CD4-positive, alpha-beta T cell (primary cell): ENCODE data around the gene STARD8. TPM values are rescaled to one million over a fixed set of nuclear protein-coding genes. Genes with fewer than 3 reads are reported as not detected.
"Not testable (repeated sequence)": the region's sequence is repeated elsewhere in the genome, so short reads cannot be mapped to it uniquely, and the experiment has no call there.

Experiments used
- ATAC-seq: fragments of 200-7000 bp; cut with Tn5 transposase; one replicate; pipeline ENCODE4 v1.10.0; 2022; ENCODE audit warnings: mild to moderate bottlenecking; ENCODE audit not compliant: poor library complexity
- CTCF ChIA-PET: fragments of 350-600 bp; sonication (Branson Sonifier 250); formaldehyde crosslinking; loops from one replicate; lab custom pipeline; 2021; ENCODE audit warnings: antibody characterized with exemption, inconsistent platforms; lab: Charles Lee
- POLR2A ChIA-PET: fragments of 350-600 bp; sonication (Branson Sonifier 250); formaldehyde crosslinking; loops from one replicate; lab custom pipeline; 2021; ENCODE audit warnings: antibody characterized with exemption, inconsistent platforms; lab: Charles Lee
- DNase-seq, 14 experiments: peaks; one replicate each; pipeline ENCODE4 v3.0.0-alpha.2; 2013 to 2020; ENCODE audit warnings: mixed read lengths in 2 of 14
- H3K27ac ChIP-seq, 2 donors: one replicate each; pipeline versions ENCODE4 v1.5.1 to v1.7.0; 2013; ENCODE audit warnings: low read length in 2 of 2, low read depth in 1 of 2, mild to moderate bottlenecking in 1 of 2
- H3K27me3 ChIP-seq, 2 experiments: 1 replicate in 1 of 2; 2 replicates in 1 of 2; pipeline versions ENCODE4 v1.6.1 to v1.7.0; 2013; ENCODE audit warnings: low read length in 2 of 2, control low read depth in 1 of 2, mild to moderate bottlenecking in 1 of 2, moderate library complexity in 1 of 2; ENCODE audit not compliant: insufficient read depth in 2 of 2, control insufficient read depth in 1 of 2
- H3K36me3 ChIP-seq: one replicate; pipeline ENCODE4 v1.6.1; 2013; ENCODE audit warnings: low read length, control low read depth; ENCODE audit not compliant: insufficient read depth
- H3K4me1 ChIP-seq: one replicate; pipeline ENCODE4 v1.6.1; 2013; ENCODE audit warnings: low read length, control low read depth; ENCODE audit not compliant: insufficient read depth
- H3K4me3 ChIP-seq: one replicate; pipeline ENCODE4 v1.5.1; 2013; ENCODE audit warnings: mild to moderate bottlenecking, low read length, moderate library complexity
- H3K9me3 ChIP-seq, 2 experiments: 1 replicate in 1 of 2; 2 replicates in 1 of 2; pipeline versions ENCODE4 v1.6.1 to v1.7.0; 2013; ENCODE audit warnings: low read length in 2 of 2, mild to moderate bottlenecking in 2 of 2, control low read depth in 1 of 2, moderate library complexity in 1 of 2; ENCODE audit not compliant: control insufficient read depth in 1 of 2, insufficient read depth in 1 of 2
- H3K27ac Mint-ChIP-seq: one replicate; pipeline ENCODE4 v1.8.0; 2020; ENCODE audit warnings: mixed read lengths
- H3K27me3 Mint-ChIP-seq: one replicate; pipeline ENCODE4 v1.8.0; 2021; ENCODE audit warnings: mixed read lengths
- H3K36me3 Mint-ChIP-seq: one replicate; pipeline ENCODE4 v1.8.0; 2021; ENCODE audit warnings: low read depth, mixed read lengths
- H3K4me1 Mint-ChIP-seq: one replicate; pipeline ENCODE4 v1.8.0; 2021; ENCODE audit warnings: low read depth, mixed read lengths
- H3K4me3 Mint-ChIP-seq: one replicate; pipeline ENCODE4 v1.8.0; 2020; ENCODE audit warnings: mild to moderate bottlenecking, mixed read lengths
- H3K9me3 Mint-ChIP-seq: one replicate; pipeline ENCODE4 v1.8.0; 2020; ENCODE audit warnings: mixed read lengths
- intact Hi-C, 2 experiments: fragments of 100-400 bp; cut with DNase I in 1 of 2; cut with micrococcal nuclease in 1 of 2; formaldehyde crosslinking; loops; one replicate each; pipeline versions ENCODE4 v1.15.1 to v1.9.0; 2023 to 2025; cut with DNase I, micrococcal nuclease
- total RNA-seq, 174 experiments: library from RNA in 2 of 174; stranded (reverse) in 2 of 174; gene quantifications; one replicate each; pipeline ENCODE4 v1.2.3 and lab custom pipeline; 2021 to 2026
- TF ChIP-seq, protein P1 (sequence below): fragments of 200-600 bp; IDR thresholded peaks from one replicate; pipeline ENCODE4 v1.8.0; 2022; ENCODE audit warnings: antibody characterized with exemption, mild to moderate bottlenecking

STARD8 gene
- total RNA-seq, 2 experiments from 2014 or later = 0.22 to 0.25 TPM

DNA sequence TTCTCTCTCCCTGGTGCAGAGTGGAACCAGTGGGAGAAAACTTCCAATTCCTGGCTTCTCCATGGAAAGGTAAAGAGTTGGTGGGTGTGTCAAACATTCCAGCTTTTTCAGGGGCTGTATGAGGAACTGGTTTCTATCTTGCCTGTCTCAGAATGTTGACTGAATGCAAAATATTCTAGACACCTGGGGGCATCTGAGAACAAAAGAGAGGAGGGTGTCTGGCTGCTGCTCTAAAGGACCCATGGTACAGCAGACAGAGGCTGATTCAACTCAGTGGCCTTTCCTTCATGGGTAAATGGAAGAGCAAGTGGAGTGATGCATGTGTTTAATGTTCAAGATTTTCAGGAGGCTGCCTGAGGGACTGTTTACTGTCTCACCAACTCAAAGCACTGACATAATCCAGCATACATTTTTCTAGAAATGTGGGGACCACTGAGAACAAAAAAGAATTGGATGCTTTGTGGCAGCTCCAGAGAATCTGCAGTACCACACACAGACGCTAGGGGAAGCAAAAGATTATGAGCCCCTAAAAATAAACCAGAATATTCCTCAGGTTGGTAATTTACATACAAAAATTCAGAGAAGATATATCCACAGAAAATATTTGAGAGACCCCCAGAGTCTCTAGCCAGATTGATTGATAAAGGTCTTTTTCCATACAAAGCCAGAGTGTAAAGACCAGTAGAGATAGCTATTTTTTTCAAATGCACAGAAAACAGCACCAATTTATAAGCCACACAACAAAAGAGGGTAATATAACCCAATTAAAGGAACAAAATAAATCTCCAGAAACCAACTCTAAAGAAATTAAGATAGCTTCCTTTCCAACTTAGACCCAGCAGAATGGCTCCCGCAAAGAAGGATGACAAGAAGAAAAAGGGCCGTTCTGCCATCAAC is 48.0 kb upstream of the STARD8 start:
- Histone ChIP-seq H3K4me1 (no peaks in the 10 kb centered on the region), H3K36me3 (no peaks in the 10 kb centered on the region), H3K4me3 (no peak overlapping the region), H3K9me3 (peaks cover 6 to 14% of the 10 kb centered on the region in 2 experiments), H3K27me3 (no peaks in the 10 kb centered on the region), H3K27ac (no peak overlapping the region)
- ATAC-seq (no peak), DNase-seq (no peak)
- Mint-ChIP-seq H3K9me3 (peaks cover 4% of the 10 kb centered on the region), H3K27ac (no peak overlapping the region), H3K4me3 (no peak overlapping the region), H3K36me3 (no peaks in the 10 kb centered on the region), H3K27me3 (no peaks in the 10 kb centered on the region), H3K4me1 (no peaks in the 10 kb centered on the region)
- intact Hi-C loops = no loop called here
- TF ChIP-seq, protein P1, sequence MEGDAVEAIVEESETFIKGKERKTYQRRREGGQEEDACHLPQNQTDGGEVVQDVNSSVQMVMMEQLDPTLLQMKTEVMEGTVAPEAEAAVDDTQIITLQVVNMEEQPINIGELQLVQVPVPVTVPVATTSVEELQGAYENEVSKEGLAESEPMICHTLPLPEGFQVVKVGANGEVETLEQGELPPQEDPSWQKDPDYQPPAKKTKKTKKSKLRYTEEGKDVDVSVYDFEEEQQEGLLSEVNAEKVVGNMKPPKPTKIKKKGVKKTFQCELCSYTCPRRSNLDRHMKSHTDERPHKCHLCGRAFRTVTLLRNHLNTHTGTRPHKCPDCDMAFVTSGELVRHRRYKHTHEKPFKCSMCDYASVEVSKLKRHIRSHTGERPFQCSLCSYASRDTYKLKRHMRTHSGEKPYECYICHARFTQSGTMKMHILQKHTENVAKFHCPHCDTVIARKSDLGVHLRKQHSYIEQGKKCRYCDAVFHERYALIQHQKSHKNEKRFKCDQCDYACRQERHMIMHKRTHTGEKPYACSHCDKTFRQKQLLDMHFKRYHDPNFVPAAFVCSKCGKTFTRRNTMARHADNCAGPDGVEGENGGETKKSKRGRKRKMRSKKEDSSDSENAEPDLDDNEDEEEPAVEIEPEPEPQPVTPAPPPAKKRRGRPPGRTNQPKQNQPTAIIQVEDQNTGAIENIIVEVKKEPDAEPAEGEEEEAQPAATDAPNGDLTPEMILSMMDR = no peak
- POLR2A ChIA-PET = no interaction called here
- CTCF ChIA-PET = interaction anchor here (0.9 to 1.3 kb wide), 2 partner anchors 15 to 747 kb away, joined by 3 read pairs; no protein-coding TSS in a partner anchor

DNA sequence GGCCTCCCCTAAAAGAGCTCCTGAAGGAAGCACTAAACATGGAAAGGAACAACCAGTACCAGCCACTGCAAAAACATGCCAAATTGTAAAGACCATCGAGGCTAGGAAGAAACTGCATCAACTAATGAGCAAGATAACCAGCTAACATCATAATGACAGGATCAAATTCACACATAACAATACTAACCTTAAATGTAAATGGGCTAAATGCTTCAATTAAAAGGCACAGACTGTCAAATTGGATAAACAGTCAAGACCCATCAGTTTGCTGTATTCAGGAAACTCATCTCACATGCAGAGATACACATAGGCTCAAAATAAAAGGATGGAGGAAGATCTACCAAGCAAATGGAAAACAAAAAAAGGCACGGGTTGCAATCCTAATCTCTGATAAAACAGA is 43.2 kb upstream of the STARD8 start:
- intact Hi-C loops, CTCF ChIA-PET, H3K27ac Mint-ChIP-seq, H3K27me3 Mint-ChIP-seq, H3K27me3 ChIP-seq, H3K4me1 ChIP-seq, DNase-seq, H3K4me1 Mint-ChIP-seq, POLR2A ChIA-PET, H3K27ac ChIP-seq, H3K9me3 ChIP-seq, H3K4me3 ChIP-seq, H3K4me3 Mint-ChIP-seq, H3K9me3 Mint-ChIP-seq, ATAC-seq, H3K36me3 Mint-ChIP-seq, H3K36me3 ChIP-seq: not testable (repeated sequence)

DNA sequence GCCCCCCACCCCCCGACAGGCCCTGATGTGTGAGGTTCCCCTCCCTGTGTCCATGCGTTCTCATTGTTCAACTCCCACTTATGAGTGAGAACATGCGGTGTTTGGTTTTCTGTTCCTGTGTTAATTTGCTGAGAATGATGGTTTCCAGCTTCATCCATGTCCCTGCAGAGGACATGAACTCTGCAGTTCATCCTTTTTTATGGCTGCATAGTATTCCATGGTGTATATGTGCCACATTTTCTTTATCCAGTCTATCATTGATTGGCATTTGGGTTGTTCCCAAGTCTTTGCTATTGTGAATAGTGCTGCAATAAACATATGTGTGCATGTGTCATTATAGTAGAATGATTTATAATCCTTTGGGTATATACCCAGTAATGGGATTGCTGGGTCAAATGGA is 32.7 kb upstream of the STARD8 start:
- H3K27me3 ChIP-seq, H3K4me3 Mint-ChIP-seq, H3K9me3 ChIP-seq, H3K9me3 Mint-ChIP-seq, H3K4me3 ChIP-seq, CTCF ChIA-PET, H3K27ac Mint-ChIP-seq, H3K4me1 Mint-ChIP-seq, ATAC-seq, H3K27me3 Mint-ChIP-seq, H3K36me3 Mint-ChIP-seq, intact Hi-C loops, H3K4me1 ChIP-seq, H3K27ac ChIP-seq, H3K36me3 ChIP-seq, DNase-seq, POLR2A ChIA-PET: not testable (repeated sequence)

DNA sequence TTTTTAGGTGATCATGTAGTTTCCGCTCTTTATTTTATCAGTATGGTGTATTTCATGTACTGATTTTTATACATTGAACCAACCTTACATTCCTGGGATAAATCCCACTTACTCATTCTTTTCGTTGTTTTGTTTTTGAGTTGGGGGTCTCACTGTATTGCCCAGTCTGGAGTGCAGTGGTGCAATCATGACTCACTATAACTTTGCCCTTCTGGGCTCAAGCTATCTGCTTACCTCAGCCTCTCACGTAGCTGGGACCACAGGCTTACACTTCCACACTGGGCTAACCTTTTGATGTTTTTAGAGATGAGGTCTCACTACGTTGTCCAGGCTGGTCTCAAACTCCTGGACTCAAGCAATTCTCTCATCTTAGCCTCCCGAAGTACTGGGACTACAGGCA is 19.5 kb upstream of the STARD8 start:
- Histone ChIP-seq H3K36me3 (no peaks in the 10 kb centered on the region), H3K4me3 (no peak overlapping the region), H3K9me3 (no peaks in the 10 kb centered on the region), H3K4me1 (no peaks in the 10 kb centered on the region), H3K27ac (no peak overlapping the region), H3K27me3 (no peaks in the 10 kb centered on the region)
- CTCF ChIA-PET = no interaction called here
- TF ChIP-seq, protein P1 = no peak
- H3K4me1 Mint-ChIP-seq = no peaks in the 10 kb centered on the region
- no peak for DNase-seq
- H3K4me3 Mint-ChIP-seq = no peak overlapping the region
- H3K9me3 Mint-ChIP-seq = no peaks in the 10 kb centered on the region
- H3K27me3 Mint-ChIP-seq = peaks cover 6% of the 10 kb centered on the region
- no peak overlapping the region for H3K27ac Mint-ChIP-seq
- no peaks in the 10 kb centered on the region for H3K36me3 Mint-ChIP-seq
- POLR2A ChIA-PET = no interaction called here
- intact Hi-C loops = no loop called here
- no peak for ATAC-seq

DNA sequence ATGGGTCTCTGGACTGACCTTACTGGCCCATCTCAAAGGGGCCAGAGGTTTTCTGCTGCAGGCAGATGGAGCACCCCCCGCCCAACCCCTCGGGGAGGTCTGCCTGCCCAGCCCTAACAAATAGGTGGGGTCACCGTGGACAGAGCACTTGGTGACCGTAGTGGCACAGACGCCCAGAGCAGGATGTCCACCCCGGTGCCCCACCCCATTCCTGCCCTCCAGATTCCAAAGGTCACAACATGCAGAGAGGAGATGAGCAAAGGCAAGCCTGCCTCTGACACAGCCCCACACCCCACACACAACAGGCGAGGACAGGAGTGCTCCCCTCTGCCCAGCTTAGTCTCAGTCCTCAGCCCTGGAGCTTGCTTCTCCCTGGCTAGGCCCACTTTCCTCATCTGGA is 17.5 kb upstream of the STARD8 start:
- CTCF ChIA-PET, H3K4me1 Mint-ChIP-seq, H3K36me3 ChIP-seq, H3K36me3 Mint-ChIP-seq, intact Hi-C loops, H3K4me3 ChIP-seq, H3K27ac Mint-ChIP-seq, H3K27me3 Mint-ChIP-seq, H3K4me1 ChIP-seq, POLR2A ChIA-PET, H3K27me3 ChIP-seq, H3K9me3 ChIP-seq, DNase-seq, H3K9me3 Mint-ChIP-seq, H3K4me3 Mint-ChIP-seq, ATAC-seq, H3K27ac ChIP-seq: not testable (repeated sequence)
